Epithelial cell of prostate (primary cell): ENCODE results near the gene IFITM2.
"Not testable (repeated sequence)": the region's sequence is repeated elsewhere in the genome, so short reads cannot be mapped to it uniquely, and the experiment has no call there.

Experiments used
- DNase-seq: peaks from one replicate; pipeline ENCODE4 v3.0.0-alpha.2; 2011; ENCODE audit warnings: low read depth, low spot score
- H3K27ac ChIP-seq: fragments of 450-650 bp; 2 replicates; pipeline ENCODE4 v1.5.1; 2017; ENCODE audit warnings: mild to moderate bottlenecking

IFITM2 gene

DNA sequence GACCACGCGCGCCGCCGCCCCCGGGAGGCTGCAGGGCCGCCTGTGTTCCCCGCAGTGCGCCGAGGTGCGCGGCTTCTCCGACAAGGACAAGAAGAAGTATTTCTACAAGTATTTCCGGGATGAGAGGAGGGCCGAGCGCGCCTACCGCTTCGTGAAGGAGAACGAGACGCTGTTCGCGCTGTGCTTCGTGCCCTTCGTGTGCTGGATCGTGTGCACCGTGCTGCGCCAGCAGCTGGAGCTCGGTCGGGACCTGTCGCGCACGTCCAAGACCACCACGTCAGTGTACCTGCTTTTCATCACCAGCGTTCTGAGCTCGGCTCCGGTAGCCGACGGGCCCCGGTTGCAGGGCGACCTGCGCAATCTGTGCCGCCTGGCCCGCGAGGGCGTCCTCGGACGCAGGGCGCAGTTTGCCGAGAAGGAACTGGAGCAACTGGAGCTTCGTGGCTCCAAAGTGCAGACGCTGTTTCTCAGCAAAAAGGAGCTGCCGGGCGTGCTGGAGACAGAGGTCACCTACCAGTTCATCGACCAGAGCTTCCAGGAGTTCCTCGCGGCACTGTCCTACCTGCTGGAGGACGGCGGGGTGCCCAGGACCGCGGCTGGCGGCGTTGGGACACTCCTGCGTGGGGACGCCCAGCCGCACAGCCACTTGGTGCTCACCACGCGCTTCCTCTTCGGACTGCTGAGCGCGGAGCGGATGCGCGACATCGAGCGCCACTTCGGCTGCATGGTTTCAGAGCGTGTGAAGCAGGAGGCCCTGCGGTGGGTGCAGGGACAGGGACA, 26.7 kb upstream of the IFITM2 start:
- H3K27ac ChIP-seq, result no peak overlapping the region
- DNase-seq, result no peak

- no peak for DNase-seq
These were observed 26.0 kb upstream of the IFITM2 start for GRCh38 chr11:281486-282161.

DNA sequence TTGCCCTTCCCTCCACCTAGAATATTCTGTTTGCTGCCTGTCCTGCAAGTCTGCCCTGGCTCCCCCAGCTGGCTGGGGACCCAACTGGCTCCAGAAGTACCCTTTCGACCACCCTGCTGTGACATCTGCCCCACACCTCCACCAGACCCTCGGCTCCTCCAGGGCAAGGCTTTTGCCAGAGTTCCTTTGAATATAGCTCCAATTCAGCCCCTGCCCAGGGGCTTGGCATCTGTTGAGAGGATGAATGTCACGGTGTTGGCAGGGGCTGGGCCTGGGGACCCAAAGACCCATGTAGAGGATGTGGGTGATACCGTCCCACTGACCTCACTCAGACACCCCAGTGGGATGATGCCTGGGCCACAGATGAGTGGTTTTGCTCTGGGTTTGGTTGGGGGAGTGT, 25.4 kb upstream of the IFITM2 start:
- DNase-seq, result no peak
- no peak overlapping the region for H3K27ac ChIP-seq

More at GRCh38 chr11:281486-282161, 26.0 kb upstream of the IFITM2 start:
- no peak overlapping the region for H3K27ac ChIP-seq

DNA sequence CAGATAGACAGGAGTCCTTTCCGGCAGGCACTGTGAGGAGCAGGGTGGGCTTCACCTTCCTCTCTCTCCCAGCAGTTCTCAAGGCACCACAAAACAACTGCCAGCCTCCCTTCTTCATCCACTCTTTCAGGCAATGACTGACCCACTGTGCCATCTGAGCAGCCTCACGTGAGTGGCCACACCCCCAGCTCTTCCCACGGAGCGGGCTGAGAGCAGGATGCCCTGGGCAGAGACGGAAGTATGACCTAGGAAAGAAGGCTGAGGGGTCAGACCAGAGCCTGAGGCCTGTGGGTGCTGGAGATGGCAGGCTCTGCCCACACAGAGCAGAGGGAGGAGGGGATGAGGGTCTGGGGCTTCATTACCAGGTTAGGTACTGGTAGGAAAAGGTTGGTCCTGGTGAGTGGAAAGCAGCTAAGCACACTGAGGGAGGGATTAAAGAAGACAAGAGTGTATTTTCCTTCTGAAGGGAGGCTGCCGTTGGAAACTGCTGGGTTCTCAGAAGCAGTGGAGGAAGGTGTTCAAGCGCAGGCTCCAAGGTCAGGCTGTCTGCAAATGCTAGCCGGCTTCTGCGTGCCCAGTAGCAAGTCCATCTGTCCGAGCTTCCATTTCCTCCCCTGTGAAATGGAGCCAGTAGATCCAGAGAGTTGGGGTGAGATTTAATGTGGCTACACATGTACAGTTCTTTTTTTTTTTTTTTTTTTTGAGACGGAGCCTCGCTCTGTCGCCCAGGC, 24.8 kb upstream of the IFITM2 start:
- no peak overlapping the region for H3K27ac ChIP-seq
- no peak for DNase-seq

- H3K27ac ChIP-seq, result no peak overlapping the region
- DNase-seq, result no peak
These were observed 24.1 kb upstream of the IFITM2 start for GRCh38 chr11:283405-284104.

DNA sequence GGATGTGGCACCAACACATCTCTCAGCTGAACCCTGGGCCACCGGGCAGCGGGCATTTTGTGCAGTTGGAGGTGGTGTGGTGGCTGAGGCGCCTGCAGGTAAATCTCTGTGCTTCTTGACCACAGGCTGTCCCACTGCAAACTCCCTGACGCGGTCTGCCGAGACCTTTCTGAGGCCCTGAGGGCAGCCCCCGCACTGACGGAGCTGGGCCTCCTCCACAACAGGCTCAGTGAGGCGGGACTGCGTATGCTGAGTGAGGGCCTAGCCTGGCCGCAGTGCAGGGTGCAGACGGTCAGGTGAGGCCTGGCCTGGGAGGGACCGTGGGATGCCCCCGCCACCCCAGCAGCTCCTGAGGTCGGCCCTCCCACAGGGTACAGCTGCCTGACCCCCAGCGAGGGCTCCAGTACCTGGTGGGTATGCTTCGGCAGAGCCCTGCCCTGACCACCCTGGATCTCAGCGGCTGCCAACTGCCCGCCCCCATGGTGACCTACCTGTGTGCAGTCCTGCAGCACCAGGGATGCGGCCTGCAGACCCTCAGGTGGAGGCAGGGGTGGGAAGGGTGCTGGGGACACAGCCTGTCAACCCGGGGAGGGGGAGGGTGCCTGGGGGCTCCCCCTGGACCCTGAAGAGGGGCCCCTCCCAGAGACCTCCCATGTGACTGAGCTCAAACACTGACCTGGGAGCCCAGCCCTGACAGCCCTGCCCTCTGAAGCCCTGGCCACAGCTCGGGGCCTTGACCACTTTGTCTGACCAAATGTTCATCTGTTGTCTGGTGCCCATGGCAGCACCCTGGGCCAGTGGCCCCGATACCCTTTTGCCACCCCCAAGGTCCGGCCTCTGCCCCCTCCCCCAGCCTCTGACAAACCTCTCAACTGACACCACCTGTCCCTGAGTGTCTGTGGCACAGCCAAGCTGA, 23.3 kb upstream of the IFITM2 start:
- H3K27ac ChIP-seq, result no peak overlapping the region
- DNase-seq, result no peak

DNA sequence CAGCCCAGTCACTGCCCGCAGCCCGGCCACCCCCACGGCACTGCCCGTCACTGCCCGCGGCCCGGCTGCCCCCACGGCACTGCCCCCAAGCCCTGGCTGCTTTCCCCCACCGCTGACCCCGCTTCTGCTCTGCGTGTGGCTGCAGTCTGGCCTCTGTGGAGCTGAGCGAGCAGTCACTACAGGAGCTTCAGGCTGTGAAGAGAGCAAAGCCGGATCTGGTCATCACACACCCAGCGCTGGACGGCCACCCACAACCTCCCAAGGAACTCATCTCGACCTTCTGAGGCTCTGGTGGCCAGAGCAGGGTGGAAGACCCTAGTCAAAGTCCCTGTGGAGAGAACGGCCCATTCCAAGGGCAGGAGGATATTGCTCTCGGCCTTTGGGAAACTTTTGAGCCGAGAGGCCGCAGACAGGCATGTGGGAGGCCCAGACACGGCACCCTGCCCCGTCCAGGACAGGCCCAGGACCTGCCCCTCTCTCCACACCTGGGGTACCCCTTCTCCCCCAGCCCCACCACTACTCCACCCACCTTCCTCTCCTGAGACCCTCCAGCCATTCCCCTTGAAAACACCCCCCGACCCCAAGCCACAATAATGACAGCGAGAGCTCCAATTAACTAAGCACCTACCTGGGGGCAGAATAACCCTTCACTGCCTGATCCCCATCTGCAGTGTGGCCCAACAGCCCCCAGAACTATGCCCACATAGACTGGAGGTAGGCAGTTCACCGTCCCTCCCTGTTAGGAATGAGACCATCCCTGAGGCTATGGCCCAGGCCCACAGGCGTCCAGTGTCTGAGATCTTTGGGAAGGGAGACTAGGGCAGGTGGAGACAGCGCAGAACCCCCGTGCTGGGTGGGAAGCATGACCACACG, 22.4 kb upstream of the IFITM2 start:
- no peak for DNase-seq

DNA sequence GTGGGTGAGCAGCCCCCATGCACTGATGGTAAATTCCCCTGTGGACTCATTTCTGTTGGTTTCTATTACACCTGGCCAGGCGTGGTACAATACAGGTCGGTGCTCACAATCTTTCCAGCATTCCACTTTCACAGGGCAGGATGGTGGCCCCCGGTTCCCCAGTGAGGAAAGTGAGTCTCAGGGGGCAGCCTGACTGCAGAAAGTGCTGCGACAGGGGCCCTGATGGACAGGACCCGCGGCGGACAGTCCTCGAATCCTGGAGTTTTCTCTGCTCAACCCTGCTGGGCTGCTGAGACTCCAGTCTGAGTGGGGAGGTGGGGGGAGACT, 21.8 kb upstream of the IFITM2 start:
- no peak overlapping the region for H3K27ac ChIP-seq
- DNase-seq, result no peak

More for the DNA sequence above, 22.4 kb upstream of the IFITM2 start:
- no peak overlapping the region for H3K27ac ChIP-seq

GRCh38 chr11:286977-287820, 20.4 kb upstream of the IFITM2 start:
- not testable (repeated sequence) for H3K27ac ChIP-seq, DNase-seq

DNA sequence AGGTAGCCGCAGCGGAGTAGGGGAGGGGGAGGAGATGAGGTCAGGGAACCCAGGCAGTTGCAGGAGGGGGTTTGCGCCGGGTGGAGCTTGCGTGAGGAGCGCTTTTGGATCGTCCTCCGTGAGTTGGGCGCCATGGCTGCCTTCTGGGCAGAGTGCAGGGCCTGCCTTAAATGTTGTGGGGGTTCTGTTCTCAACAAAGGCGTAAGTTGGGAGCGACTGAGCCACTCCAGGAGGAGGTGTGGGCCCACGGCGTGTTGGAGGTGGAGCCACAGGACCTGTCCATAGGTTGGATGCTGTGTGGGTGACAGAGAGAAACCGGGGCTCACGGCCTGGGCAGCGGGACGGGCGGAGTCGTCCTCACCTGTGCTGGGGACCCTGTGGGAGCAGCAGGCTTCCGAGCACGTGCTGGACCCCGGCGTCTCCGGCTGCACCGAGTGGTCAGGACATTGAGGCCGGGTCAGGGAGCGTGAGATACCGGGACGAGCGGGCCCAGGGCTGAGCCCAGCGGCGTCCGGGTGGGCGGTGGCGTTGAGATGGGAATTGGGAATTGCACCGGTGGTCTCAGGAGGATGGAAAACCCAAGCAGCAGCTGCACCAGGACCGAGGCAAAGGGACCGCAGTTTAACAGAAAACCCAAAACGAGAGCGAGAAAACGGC, 19.7 kb upstream of the IFITM2 start:
- no peak for DNase-seq
- H3K27ac ChIP-seq, result no peak overlapping the region

- H3K27ac ChIP-seq, result no peak within 1 kb of the TSS
- DNase-seq, result no peak
These were observed 18.9 kb upstream of the IFITM2 start, which contains the start of gene PGGHG for GRCh38 chr11:288478-289397. Gene PGGHG (plus strand): TSS chr11:289126. CDS start chr11:289817, 691 bp downstream.

DNA sequence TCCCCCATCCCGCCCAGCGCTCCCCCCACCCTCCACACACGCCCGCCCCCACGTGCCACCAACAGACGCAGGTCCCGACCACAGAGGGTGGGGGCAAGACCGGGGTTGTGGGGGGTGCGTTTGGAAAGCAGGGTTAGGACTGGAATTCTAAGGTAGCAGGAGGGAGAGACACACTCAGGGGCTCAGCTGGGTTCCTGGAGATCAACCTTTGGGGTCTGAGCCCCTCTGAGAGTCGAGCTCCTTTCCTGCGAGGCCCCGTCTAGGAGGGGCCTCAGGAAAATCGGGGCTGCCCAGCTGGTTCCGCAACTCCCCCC, 18.3 kb upstream of the IFITM2 start:
- DNase-seq, result no peak
- no peak overlapping the region for H3K27ac ChIP-seq

DNA sequence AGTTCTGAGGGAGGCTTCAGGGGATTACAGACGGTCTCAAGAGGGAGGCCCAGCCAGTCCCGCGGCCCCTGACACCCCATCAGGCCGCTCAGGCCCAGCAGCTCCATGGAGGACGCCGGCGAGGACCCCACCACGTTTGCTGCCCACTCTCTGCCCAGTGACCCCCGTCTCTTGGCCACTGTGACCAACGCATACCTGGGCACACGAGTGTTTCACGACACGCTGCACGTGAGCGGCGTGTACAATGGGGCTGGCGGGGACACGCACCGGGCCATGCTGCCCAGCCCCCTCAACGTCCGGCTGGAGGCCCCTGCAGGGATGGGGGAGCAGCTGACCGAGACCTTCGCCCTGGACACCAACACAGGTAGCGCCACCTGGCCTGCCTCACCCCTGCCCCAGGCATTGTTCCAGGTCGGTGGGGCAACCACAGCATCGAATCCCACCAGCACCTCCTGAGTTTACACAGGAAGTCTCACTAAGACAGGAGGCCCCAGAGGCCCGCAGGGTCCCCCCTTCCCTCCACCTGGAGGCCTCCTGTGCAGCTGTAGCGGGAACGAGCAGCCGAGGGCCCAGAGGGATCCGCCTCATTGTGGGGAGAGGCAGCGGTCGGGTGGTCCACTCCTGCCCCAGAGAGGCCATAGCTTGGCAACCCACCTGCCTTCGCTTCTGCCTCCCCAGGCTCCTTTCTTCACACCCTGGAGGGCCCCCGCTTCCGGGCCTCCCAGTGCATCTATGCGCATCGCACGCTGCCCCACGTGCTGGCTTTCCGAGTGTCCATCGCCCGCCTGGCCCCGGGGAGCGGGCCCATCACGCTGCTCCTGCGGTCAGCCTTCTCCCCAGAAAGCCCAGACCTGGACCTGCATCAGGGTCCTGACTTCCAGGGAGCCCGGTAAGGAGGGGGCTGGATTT, 17.6 kb upstream of the IFITM2 start:
- H3K27ac ChIP-seq, result no peak overlapping the region
- no peak for DNase-seq

DNA sequence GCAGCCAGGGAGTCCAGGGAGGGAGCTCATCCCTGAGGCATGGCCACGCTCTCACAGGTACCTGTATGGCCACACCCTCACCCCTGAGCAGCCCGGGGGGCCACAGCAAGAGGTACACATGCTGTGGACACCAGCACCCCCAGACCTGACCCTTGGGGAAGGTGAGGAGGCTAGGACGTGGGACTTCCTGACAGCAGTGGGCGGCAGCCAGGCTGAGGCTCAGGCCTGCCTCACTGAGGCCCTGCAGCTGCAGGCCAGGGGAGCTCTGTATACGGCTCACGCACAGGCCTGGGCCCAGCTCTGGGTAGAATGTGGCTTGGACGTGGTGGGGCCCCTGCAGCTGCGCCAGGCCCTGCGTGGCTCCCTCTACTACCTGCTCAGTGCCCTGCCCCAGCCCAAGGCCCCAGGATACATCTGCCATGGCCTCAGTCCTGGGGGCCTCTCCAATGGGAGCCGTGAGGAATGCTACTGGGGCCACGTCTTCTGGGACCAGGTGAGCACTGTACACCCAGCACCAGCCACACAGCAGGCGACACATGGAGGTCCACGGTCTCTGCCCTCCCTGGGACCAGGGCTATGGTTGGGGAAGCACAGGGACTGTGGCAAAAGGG, 16.9 kb upstream of the IFITM2 start:
- no peak overlapping the region for H3K27ac ChIP-seq
- DNase-seq, result no peak
